Activated gamma-delta T cell treated with Interleukin-2 at 50 U/mL for 16 hours (primary cell): ENCODE measurements around the gene MED27.

Experiments used
- DNase-seq: peaks from one replicate; pipeline ENCODE4 v3.0.0-alpha.2; 2020

The MED27 gene

GRCh38 chr9:131826966-131827525 lies 252.6 kb downstream of the MED27 start:
- no peak for DNase-seq

GRCh38 chr9:131826053-131826452 lies 253.6 kb downstream of the MED27 start:
- no peak for DNase-seq

GRCh38 chr9:131824953-131825495 lies 254.6 kb downstream of the MED27 start:
- DNase-seq: no peak

DNA sequence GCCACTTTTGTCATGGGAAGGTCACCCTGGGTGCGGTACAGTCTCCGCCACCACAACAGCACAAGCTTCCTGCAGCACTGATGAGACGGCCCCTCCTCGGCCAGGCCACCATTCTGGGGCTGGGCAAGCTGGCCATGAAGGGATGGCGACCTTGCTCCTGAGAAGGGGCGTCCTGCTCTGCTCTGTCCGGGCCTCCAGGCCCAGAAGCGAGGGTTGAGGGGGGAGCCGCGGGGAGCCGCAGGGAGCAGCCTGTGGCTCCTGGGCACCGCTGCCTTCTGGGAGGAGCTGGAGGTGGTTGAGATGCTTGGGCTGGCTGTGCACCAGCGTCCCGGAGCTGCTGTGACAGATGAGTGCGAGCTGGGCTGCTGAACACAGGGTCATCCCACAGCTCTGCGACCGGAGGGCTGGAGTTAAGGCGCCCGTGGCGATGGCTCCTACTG lies 255.5 kb downstream of the MED27 start:
- no peak for DNase-seq

DNA sequence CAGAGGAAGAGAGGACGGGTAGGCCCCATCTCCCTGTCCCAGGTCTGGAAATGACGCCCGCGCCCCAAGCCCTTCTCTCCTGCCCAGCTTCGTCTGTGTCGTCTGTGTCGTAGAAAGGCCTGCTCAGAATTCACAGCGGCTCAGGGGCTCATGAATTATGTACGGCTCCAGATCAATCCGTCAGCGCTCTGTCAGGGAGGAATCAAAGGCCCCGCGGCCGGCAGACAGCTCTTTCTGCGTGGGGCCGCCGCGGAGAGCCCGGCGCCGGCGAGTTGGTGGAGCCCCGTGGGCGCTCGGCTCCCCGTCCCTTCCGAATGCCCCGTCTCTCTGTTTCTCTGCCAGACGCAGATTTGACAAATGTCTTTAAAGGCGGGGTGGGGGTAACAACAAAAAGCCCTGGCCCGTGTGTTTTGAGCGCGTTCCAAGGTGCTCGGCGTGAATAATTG lies 255.9 kb downstream of the MED27 start:
- DNase-seq: no peak

- DNase-seq: no peak
These were observed 261.6 kb downstream of the MED27 start for GRCh38 chr9:131818089-131818488.

DNA sequence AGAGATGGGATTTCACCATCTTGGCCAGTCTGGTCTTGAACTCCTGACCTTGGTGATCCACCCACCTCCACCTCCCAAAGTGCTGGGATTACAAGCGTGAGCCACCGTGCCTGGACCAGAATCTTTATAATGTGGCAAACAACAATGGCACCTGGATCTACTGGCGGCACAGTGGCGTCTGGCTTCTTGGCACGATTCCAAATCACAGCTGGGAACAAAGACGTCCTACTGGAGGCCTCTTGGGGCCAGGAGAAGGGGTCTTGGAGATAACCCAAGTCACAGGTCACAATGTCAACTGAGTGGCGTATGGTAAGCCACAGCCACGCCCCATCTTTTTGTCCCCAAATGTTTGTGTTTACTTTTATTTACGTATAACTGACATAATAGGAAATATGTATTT lies 262.0 kb downstream of the MED27 start:
- DNase-seq: no peak

DNA sequence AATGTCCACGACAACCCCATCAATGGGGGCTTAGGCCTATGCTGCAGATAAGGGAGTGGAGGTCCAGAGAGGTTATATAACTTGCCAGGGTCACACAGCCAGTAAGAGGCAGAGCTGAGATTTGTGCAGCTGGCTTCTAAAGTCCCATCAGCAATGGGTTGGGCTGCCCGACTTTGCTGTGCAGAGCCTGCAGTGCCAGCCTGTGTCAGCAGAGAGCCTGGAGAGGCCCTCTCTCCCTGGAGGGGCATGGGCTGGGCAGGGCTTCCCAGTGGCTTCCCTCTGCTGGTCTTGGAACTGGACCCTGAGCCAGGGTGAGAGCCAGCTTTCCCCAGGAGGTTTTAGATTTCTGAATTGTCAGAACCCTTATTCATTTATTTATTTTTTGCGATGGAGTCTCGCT lies 262.6 kb downstream of the MED27 start:
- no peak for DNase-seq

DNA sequence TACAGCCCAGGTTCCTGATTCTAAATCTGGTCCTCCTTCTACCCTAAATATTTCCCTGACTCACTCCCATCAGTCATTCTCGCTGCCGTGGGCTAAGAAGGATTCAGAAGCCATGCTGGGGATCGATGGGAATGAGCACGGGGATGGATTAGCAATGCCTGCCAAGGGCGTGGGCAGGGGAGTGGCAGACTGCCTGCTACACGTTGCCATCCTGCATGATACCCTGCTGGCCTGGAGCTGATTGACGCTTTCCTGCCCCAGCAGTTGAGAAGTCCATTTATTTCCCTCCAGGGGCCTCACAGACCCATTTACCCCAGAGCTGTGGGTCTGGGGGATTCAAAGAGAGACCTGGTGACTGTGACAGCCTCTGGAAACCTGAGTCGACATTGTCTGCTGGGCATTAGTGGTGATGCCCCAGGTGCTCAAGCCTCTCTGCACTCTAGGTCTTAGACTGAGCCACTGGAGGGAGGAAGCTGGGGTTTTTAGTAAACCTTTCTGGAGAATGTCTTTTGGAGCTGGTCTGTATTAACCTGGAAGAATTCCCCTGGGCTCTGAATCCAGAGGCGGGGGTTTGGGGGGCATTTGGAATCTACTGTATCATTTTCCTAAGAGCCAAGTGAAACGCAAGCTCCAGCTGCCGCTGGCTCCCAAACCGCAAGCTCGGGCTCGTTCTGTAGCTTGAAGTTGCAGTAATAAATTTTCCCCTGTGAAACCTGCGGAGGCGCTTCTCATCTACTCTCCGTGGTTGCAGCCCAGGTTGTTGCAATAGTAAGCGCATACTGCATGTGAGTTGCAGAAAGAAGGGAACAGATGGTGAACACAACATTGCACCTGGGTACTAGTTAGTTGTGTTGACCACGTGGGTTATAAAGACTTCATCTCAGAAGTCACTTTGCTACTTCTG lies 263.4 kb downstream of the MED27 start:
- no peak for DNase-seq

GRCh38 chr9:131814707-131815106 lies 265.0 kb downstream of the MED27 start:
- DNase-seq: no peak

DNA sequence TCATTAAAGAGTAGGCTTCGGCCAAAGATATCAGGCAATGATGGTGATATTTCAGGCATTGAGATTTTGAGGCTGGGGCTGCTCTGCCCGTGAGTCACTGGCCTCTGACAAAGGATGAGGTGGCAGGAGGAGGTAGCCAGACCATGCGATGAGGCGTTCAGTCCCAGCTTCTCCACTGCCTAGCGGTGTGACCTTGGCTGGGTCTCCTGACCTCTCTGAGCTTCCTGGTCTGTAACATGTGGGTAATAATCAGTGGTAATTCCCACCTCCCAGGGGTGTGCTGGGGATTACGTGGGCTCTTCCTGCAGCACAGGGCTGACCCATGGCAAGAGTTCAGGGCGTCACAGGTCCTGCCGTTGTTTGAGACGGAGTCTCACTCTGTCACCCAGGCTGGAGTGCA lies 266.6 kb downstream of the MED27 start:
- DNase-seq: no peak

DNA sequence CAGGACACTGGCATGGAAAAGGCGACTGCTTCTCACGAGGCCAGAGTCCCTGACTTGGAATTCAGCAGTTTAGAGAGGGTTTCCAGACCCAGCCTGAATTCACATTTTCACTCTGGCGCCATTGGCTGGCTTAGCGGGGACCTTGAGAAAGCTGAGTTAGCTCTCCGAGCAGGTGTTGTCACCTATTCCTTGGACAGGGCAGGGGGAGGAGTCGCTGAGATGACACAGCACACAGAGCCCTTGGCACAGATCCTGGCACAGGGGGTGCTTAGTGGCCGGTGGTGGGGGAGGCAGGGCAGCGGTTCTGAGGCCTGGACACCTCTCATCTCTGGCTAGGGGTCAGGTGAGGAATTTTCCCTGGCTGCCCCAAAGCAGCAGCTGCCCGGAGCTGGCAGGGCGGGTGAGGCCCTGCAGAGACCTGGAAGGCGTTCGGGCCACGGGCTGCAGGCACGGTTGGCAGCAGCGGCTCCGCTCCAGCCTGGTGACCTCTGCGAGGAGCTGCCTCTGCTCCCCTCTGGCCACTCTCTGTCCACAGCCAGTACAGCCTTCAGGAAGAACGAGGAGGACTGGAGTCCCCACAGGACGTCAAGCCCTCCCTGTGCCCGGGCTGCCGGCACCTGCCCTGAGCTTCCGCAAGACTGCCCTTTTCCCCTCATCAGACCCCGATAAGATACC lies 267.4 kb downstream of the MED27 start:
- no peak for DNase-seq

DNA sequence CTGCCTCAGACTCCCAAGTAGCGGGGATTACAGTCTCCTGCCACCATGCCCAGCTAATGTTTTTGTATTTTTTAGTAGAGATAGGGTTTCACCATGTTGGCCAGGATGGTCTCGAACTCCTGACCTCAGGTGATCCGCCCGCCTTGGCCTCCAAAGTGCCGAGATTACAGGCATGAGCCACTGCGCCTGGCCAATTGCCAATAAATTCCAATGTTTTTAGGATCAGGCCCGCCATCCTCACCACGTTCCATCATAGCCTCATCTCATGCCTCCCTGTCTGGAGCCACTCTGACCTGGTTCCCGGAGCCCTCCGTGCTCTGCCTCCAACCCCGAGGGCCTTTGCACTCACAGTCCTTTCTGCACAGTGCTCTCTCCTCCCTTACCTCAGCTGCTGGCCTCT lies 268.3 kb downstream of the MED27 start:
- DNase-seq: no peak

- DNase-seq: no peak
These were observed 269.1 kb downstream of the MED27 start for GRCh38 chr9:131810351-131811170.
